ENCODE measurements around the gene LTO1.

GRCh38 chr11:69640995-69641581 lies 34.1 kb downstream of the LTO1 start, which contains the start of gene CCND1:
- TF ChIP-seq E2F1 (CRISPR knock-in tag; IDR thresholded peaks at IDR 0.05): no peak
- TF ChIP-seq ATF1 (CRISPR knock-in tag; IDR thresholded peaks at IDR 0.05): no peak
- no peak for TF ChIP-seq CTCF (IDR thresholded peaks at IDR 0.05)
- TF ChIP-seq PRDM15 (CRISPR knock-in tag; IDR thresholded peaks at IDR 0.05): no peak
- TF ChIP-seq JUN (CRISPR knock-in tag; IDR thresholded peaks at IDR 0.05): peak; percentile 49; the same call in 1 of the 2 replicates
- TF ChIP-seq MAX (CRISPR knock-in tag; IDR thresholded peaks at IDR 0.05): peak; percentile 57; the same call in 1 of the 2 replicates
- no peak for TF ChIP-seq USF2 (CRISPR knock-in tag; IDR thresholded peaks at IDR 0.05)
- no peak for TF ChIP-seq ZNF396 (CRISPR knock-in tag; IDR thresholded peaks at IDR 0.05; ENCODE audit: borderline replicate concordance)
- TF ChIP-seq ZNF232 (CRISPR knock-in tag; IDR thresholded peaks at IDR 0.05): peak; percentile 37; the same call in 1 of the 2 replicates
- no peak for TF ChIP-seq ERG (CRISPR knock-in tag; IDR thresholded peaks at IDR 0.05)
